Measurements from ENCODE around the gene AQR. TPM values are rescaled to one million over a fixed set of nuclear protein-coding genes. Genes with fewer than 3 reads are reported as not detected.

The AQR gene
- total RNA-seq, 2 experiments from 2014 or later, result 35.5 to 36.4 TPM

DNA sequence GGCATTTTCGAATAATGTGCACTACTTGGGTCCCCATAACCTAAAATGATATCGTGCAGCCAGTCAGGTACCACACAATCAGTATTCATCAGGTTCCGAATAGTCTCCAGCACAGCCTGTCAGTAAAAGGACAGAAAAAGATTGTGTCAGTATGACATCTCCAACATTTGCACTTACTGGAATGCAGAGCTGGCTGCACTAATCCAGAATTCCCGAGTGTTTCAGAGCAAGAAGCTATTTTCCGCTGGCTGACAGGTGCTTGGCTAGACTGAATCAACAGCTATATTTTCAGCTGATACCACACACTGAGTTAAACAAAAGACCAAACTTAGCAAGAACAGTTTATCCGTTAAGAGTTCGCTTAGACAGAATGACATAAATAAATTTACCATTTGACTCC is 68.8 kb downstream of the AQR start:
- Mint-ChIP-seq H3K27me3 (no peaks in the 10 kb centered on the region), H3K36me3 (ENCODE audit: low read depth) (peaks cover 40% of the 10 kb centered on the region), H3K27ac (no peak overlapping the region), H3K9me3 (no peaks in the 10 kb centered on the region), H3K4me3 (no peak overlapping the region), H3K4me1 (ENCODE audit: low read depth) (no peaks in the 10 kb centered on the region)
- ATAC-seq, result no peak
- intact Hi-C loops (cut with micrococcal nuclease), result no loop called here
- ChIA-PET CTCF (no interaction called here), POLR2A (no interaction called here)
- no peak for TF ChIP-seq CTCF (IDR thresholded peaks at IDR 0.05)
- DNase-seq, result no peak

DNA sequence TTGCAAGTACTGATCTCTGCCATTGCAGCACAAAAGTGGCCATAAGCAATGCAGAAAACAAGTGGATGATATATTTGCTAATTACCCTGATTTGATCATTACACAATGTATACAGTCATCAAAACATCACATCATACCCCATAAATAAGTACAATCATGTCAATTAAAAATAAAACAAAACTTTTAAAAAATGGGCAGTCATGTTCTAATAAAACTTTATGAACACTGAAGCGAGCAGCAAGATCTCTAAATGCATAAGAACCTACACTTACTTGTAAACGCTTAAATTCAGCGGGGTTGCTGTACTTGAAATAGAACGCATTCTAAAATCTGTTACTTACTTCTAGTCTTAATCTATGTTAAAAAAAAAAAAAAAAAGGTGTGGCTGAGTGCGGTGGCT is 73.4 kb downstream of the AQR start:
- ATAC-seq (no peak), DNase-seq (no peak)
- ChIA-PET POLR2A (no interaction called here), CTCF (no interaction called here)
- Mint-ChIP-seq H3K27ac (no peak overlapping the region), H3K36me3 (ENCODE audit: low read depth) (peaks cover 67% of the 10 kb centered on the region), H3K4me3 (no peak overlapping the region), H3K27me3 (no peaks in the 10 kb centered on the region), H3K9me3 (peaks cover 23% of the 10 kb centered on the region), H3K4me1 (ENCODE audit: low read depth) (peaks cover 2% of the 10 kb centered on the region)
- no peak for TF ChIP-seq CTCF (IDR thresholded peaks at IDR 0.05)
- intact Hi-C loops (cut with micrococcal nuclease), result no loop called here

- no peak overlapping the region for H3K27ac Mint-ChIP-seq
- ChIA-PET CTCF (no interaction called here), POLR2A (no interaction called here)
- H3K9me3 Mint-ChIP-seq, result peaks cover 23% of the 10 kb centered on the region
- no peaks in the 10 kb centered on the region for H3K27me3 Mint-ChIP-seq
- TF ChIP-seq CTCF (IDR thresholded peaks at IDR 0.05), result no peak
- no peak for DNase-seq
- intact Hi-C loops (cut with micrococcal nuclease), result no loop called here
- no peak overlapping the region for H3K4me3 Mint-ChIP-seq
- peaks cover 2% of the 10 kb centered on the region for H3K4me1 Mint-ChIP-seq (ENCODE audit: low read depth)
- ATAC-seq, result no peak
- peaks cover 70% of the 10 kb centered on the region for H3K36me3 Mint-ChIP-seq (ENCODE audit: low read depth)
Measured at GRCh38 chr15:34893967-34894366, 75.6 kb downstream of the AQR start.

- intact Hi-C loops (cut with micrococcal nuclease), result no loop called here
- ChIA-PET POLR2A (no interaction called here), CTCF (no interaction called here)
- Mint-ChIP-seq H3K4me1 (ENCODE audit: low read depth) (peaks cover 2% of the 10 kb centered on the region), H3K27me3 (no peaks in the 10 kb centered on the region), H3K9me3 (peaks cover 23% of the 10 kb centered on the region), H3K4me3 (no peak overlapping the region), H3K36me3 (ENCODE audit: low read depth) (peaks cover 66% of the 10 kb centered on the region), H3K27ac (no peak overlapping the region)
- TF ChIP-seq CTCF (IDR thresholded peaks at IDR 0.05), result no peak
- ATAC-seq (no peak), DNase-seq (no peak)
Measured at GRCh38 chr15:34892963-34893591, 76.5 kb downstream of the AQR start.

DNA sequence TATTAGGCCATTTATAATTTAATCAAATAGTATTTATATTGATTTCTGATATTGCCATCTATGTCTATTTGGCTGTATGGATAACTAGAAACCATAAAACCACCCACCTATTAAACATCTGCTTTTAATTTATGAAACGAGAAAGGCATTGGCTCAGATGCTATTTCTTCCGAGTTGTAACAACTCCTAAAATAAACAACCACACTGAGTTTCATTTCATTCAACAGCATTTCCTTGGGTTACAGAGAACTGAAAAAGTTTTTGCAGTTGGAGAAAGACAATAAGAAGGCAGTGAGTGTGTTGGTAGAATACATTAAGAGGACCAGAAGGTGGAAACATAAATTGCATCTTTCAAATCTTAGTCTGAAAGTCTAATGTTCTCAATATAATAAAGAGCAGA is 79.1 kb downstream of the AQR start:
- ChIA-PET POLR2A (no interaction called here), CTCF (no interaction called here)
- H3K4me1 Mint-ChIP-seq (ENCODE audit: low read depth), result peaks cover 3% of the 10 kb centered on the region
- DNase-seq, result no peak
- TF ChIP-seq CTCF (IDR thresholded peaks at IDR 0.05), result no peak
- intact Hi-C loops (cut with micrococcal nuclease), result no loop called here
- H3K4me3 Mint-ChIP-seq, result no peak overlapping the region
- no peak overlapping the region for H3K27ac Mint-ChIP-seq
- no peak for ATAC-seq
- H3K9me3 Mint-ChIP-seq, result peaks cover 22% of the 10 kb centered on the region
- peaks cover 57% of the 10 kb centered on the region for H3K36me3 Mint-ChIP-seq (ENCODE audit: low read depth)
- no peaks in the 10 kb centered on the region for H3K27me3 Mint-ChIP-seq

All from activated CD8-positive, alpha-beta T cell treated with anti-CD3 and anti-CD28 coated beads for 36 hours (primary cell).